Tibial nerve (tissue), 4 donors: ENCODE measurements around the gene UGT3A2. TPM values are rescaled to one million over a fixed set of nuclear protein-coding genes. Genes with fewer than 3 reads are reported as not detected.

Source experiments
- DNase-seq, 2 donors: peaks; one replicate each; pipeline ENCODE4 v3.0.0-alpha.2; 2019; ENCODE audit warnings: low spot score in 2 of 2
- H3K27ac ChIP-seq, 4 donors: fragments of 200-600 bp; sonication (generic) in 3 of 4; one replicate each; pipeline ENCODE4 v1.5.1; 2017 to 2019; ENCODE audit warnings: mild to moderate bottlenecking in 1 of 4
- H3K27me3 ChIP-seq, 2 donors: fragments of 200-600 bp; sonication (generic) in 1 of 2; one replicate each; pipeline versions ENCODE4 v1.5.1 to v1.6.0; 2017 to 2019
- H3K36me3 ChIP-seq, 3 donors: fragments of 200-600 bp; sonication (generic); one replicate each; pipeline ENCODE4 v1.5.1; 2018 to 2019
- H3K4me1 ChIP-seq, 4 donors: fragments of 200-600 bp; sonication (generic) in 3 of 4; one replicate each; pipeline ENCODE4 v1.5.1; 2017 to 2019
- H3K4me3 ChIP-seq, 4 donors: fragments of 200-600 bp; sonication (generic) in 3 of 4; one replicate each; pipeline ENCODE4 v1.5.1; 2017 to 2019; ENCODE audit warnings: mild to moderate bottlenecking in 1 of 4, moderate library complexity in 1 of 4
- H3K9me3 ChIP-seq, 4 donors: fragments of 200-600 bp; sonication (generic) in 3 of 4; one replicate each; pipeline ENCODE4 v1.5.1; 2017 to 2019
- CTCF ChIP-seq, 5 experiments: fragments of 200-600 bp in 3 of 5; fragments of 450-650 bp in 2 of 5; sonication (generic) in 3 of 5; IDR thresholded peaks; one replicate each; pipeline ENCODE4 v1.5.1; 2016 to 2019; ENCODE audit warnings: antibody characterized with exemption in 5 of 5, mild to moderate bottlenecking in 3 of 5, moderate library complexity in 2 of 5
- EP300 ChIP-seq, 2 donors: sonication (generic); formaldehyde crosslinking; IDR thresholded peaks; one replicate each; pipeline ENCODE4 v1.6.1; 2017; ENCODE audit warnings: antibody characterized with exemption in 2 of 2, mild to moderate bottlenecking in 1 of 2
- POLR2A ChIP-seq, 2 donors: fragments of 450-650 bp; IDR thresholded peaks; one replicate each; pipeline ENCODE4 v1.6.1; 2017; ENCODE audit warnings: antibody characterized with exemption in 2 of 2, mild to moderate bottlenecking in 2 of 2, moderate library complexity in 2 of 2
- WGBS, 2 donors: methylation state at CpG; one replicate each; pipeline ENCODE4 v1.1.5; 2018; 5-methylcytosine and 5-hydroxymethylcytosine counted together
- total RNA-seq, 4 donors: library from RNA; depleted of rRNA; stranded (reverse); fragments of >200 nt; gene quantifications; one replicate each; pipeline ENCODE4 v1.1.0, GENCODE V29; 2016

The UGT3A2 gene
- total RNA-seq, 4 donors from 2014 or later: not detected

- H3K36me3 ChIP-seq: peaks cover 0 to 16% (median 0%) of the 10 kb centered on the region in 3 donors
- DNase-seq: no peak
- H3K4me1 ChIP-seq: no peaks in the 10 kb centered on the region
- no peaks in the 10 kb centered on the region for H3K9me3 ChIP-seq
- no peak overlapping the region for H3K4me3 ChIP-seq
- H3K27ac ChIP-seq: no peak overlapping the region
- TF ChIP-seq EP300 (IDR thresholded peaks at IDR 0.05) (no peak), CTCF (IDR thresholded peaks at IDR 0.05) (no peak), POLR2A (IDR thresholded peaks at IDR 0.05) (no peak)
- WGBS, 2 donors: 83 to 86% methylated on average over 3 of the region's 3 CpGs
- H3K27me3 ChIP-seq: no peaks in the 10 kb centered on the region
Measured at GRCh38 chr5:36099748-36100147, 33.1 kb upstream of the UGT3A2 start.

GRCh38 chr5:36096486-36096885, 29.8 kb upstream of the UGT3A2 start:
- Histone ChIP-seq H3K9me3 (peaks cover 0 to 6% (median 0%) of the 10 kb centered on the region in 4 donors), H3K27ac (no peak overlapping the region), H3K27me3 (no peaks in the 10 kb centered on the region), H3K4me1 (no peaks in the 10 kb centered on the region), H3K4me3 (no peak overlapping the region), H3K36me3 (no peaks in the 10 kb centered on the region)
- no peak for DNase-seq
- no peak for TF ChIP-seq EP300 (IDR thresholded peaks at IDR 0.05)
- TF ChIP-seq CTCF (IDR thresholded peaks at IDR 0.05): no peak
- no peak for TF ChIP-seq POLR2A (IDR thresholded peaks at IDR 0.05)

GRCh38 chr5:36089989-36090388, 23.3 kb upstream of the UGT3A2 start:
- H3K4me1 ChIP-seq: no peaks in the 10 kb centered on the region
- TF ChIP-seq EP300 (IDR thresholded peaks at IDR 0.05) (no peak), CTCF (IDR thresholded peaks at IDR 0.05) (no peak), POLR2A (IDR thresholded peaks at IDR 0.05) (no peak)
- no peaks in the 10 kb centered on the region for H3K36me3 ChIP-seq
- H3K9me3 ChIP-seq: peaks cover 0 to 10% (median 0%) of the 10 kb centered on the region in 4 donors
- no peak overlapping the region for H3K27ac ChIP-seq
- 74 to 77% methylated on average over 2 of the region's 2 CpGs for WGBS, 2 donors
- no peak overlapping the region for H3K4me3 ChIP-seq
- no peaks in the 10 kb centered on the region for H3K27me3 ChIP-seq
- no peak for DNase-seq

- TF ChIP-seq POLR2A (IDR thresholded peaks at IDR 0.05) (no peak), CTCF (IDR thresholded peaks at IDR 0.05) (peak in 4 of 5 experiments; percentile 21 to 45 (median 35))
- H3K4me1 ChIP-seq: peaks cover 0 to 3% (median 0%) of the 10 kb centered on the region in 4 donors
- no peaks in the 10 kb centered on the region for H3K27me3 ChIP-seq
- 26 to 33% methylated on average over 10 of the region's 10 CpGs for WGBS, 2 donors
- peak in 1 of 2 donors; percentile 32 for DNase-seq
- H3K4me3 ChIP-seq: no peak overlapping the region
- no peaks in the 10 kb centered on the region for H3K9me3 ChIP-seq
- no peak overlapping the region for H3K27ac ChIP-seq
- H3K36me3 ChIP-seq: no peaks in the 10 kb centered on the region
Measured at GRCh38 chr5:36079200-36079781, 12.6 kb upstream of the UGT3A2 start.

GRCh38 chr5:36078430-36078829, 11.7 kb upstream of the UGT3A2 start:
- H3K36me3 ChIP-seq: no peaks in the 10 kb centered on the region
- H3K4me3 ChIP-seq: no peak overlapping the region
- no peak for DNase-seq
- 55 to 61% methylated on average over 10 of the region's 10 CpGs for WGBS, 2 donors
- peaks cover 0 to 3% (median 0%) of the 10 kb centered on the region in 4 donors for H3K4me1 ChIP-seq
- H3K27me3 ChIP-seq: no peaks in the 10 kb centered on the region
- no peak for TF ChIP-seq EP300 (IDR thresholded peaks at IDR 0.05)
- TF ChIP-seq CTCF (IDR thresholded peaks at IDR 0.05): no peak
- no peak for TF ChIP-seq POLR2A (IDR thresholded peaks at IDR 0.05)
- no peak overlapping the region for H3K27ac ChIP-seq
- H3K9me3 ChIP-seq: no peaks in the 10 kb centered on the region
